PC-3 (cell line): ENCODE results near the gene NXPE2. TPM values are rescaled to one million over a fixed set of nuclear protein-coding genes. Genes with fewer than 3 reads are reported as not detected.

Source experiments
- ATAC-seq: fragments of 200-7000 bp; cut with Tn5 transposase; 2 replicates; pipeline ENCODE4 v1.9.1; 2020; ENCODE audit warnings: mild to moderate bottlenecking, moderate library complexity
- BruUV-seq: library from RNA; stranded (reverse); fragments of 400-500 nt; replicated peaks from 2 replicates; lab custom pipeline; 2021; lab: Mats Ljungman, UMichigan
- CTCF ChIA-PET: fragments of 300-600 bp; sonication (Branson Sonifier 250); formaldehyde crosslinking; loops from one replicate; lab custom pipeline; 2022; ENCODE audit warnings: antibody characterized with exemption; lab: Charles Lee
- POLR2A ChIA-PET: fragments of 300-600 bp; sonication (Branson Sonifier 250); formaldehyde crosslinking; loops from one replicate; lab custom pipeline; 2022; ENCODE audit warnings: antibody characterized with exemption; ENCODE audit not compliant: unreplicated experiment; lab: Charles Lee
- DNase-seq: peaks from one replicate; pipeline ENCODE4 v3.0.0-alpha.2; 2015
- H2AFZ ChIP-seq: fragments of 300-600 bp; sonication (generic); 2 replicates; pipeline ENCODE4 v1.6.0; 2016; ENCODE audit warnings: antibody characterized with exemption, low read length
- H3F3A ChIP-seq: fragments of 300-600 bp; sonication (generic); one replicate; pipeline ENCODE4 v1.6.0; 2017; ENCODE audit warnings: antibody characterized with exemption, low read length, control low read depth, mild to moderate bottlenecking; ENCODE audit not compliant: unreplicated experiment
- H3K27ac ChIP-seq: fragments of 300-600 bp; sonication (generic); 2 replicates; pipeline ENCODE4 v1.5.1; 2016; ENCODE audit warnings: mild to moderate bottlenecking, low read length
- H3K27me3 ChIP-seq: fragments of 300-600 bp; sonication (generic); 2 replicates; pipeline ENCODE4 v1.6.1; 2016; ENCODE audit warnings: low read length, mixed read lengths
- H3K36me3 ChIP-seq: fragments of 300-600 bp; sonication (generic); 2 replicates; pipeline ENCODE4 v1.6.1; 2016; ENCODE audit warnings: low read depth, mixed run types, low read length, mixed read lengths
- H3K4me1 ChIP-seq: fragments of 300-600 bp; sonication (generic); 2 replicates; pipeline ENCODE4 v1.5.1; 2016; ENCODE audit warnings: low read length; ENCODE audit not compliant: insufficient read depth
- H3K4me2 ChIP-seq: fragments of 300-600 bp; sonication (generic); 2 replicates; pipeline ENCODE4 v1.6.0; 2016; ENCODE audit warnings: low read length
- H3K4me3 ChIP-seq: fragments of 300-600 bp; sonication (generic); 2 replicates; pipeline ENCODE4 v1.5.1; 2016; ENCODE audit warnings: mild to moderate bottlenecking, low read length, mixed read lengths
- H3K79me2 ChIP-seq: fragments of 300-600 bp; sonication (generic); 2 replicates; pipeline ENCODE4 v1.6.1; 2017; ENCODE audit warnings: low read length, mixed read lengths
- H3K9ac ChIP-seq: fragments of 300-600 bp; sonication (generic); 2 replicates; pipeline ENCODE4 v1.6.0; 2016; ENCODE audit warnings: mild to moderate bottlenecking, low read length
- H3K9me2 ChIP-seq: fragments of 300-600 bp; sonication (generic); replicated peaks from 2 replicates; pipeline ENCODE4 v1.6.1; 2016; ENCODE audit warnings: mixed run types, low read length, mixed read lengths
- H3K9me3 ChIP-seq: fragments of 300-600 bp; sonication (generic); 2 replicates; pipeline ENCODE4 v1.6.1; 2016; ENCODE audit warnings: low read length, mixed read lengths
- H4K20me1 ChIP-seq: fragments of 300-600 bp; sonication (generic); 2 replicates; pipeline ENCODE4 v1.6.1; 2016; ENCODE audit warnings: low read length, mixed read lengths
- EZH2 ChIP-seq: fragments of 300-600 bp; sonication (generic); IDR thresholded peaks from one replicate; pipeline ENCODE4 v1.6.1; 2017; ENCODE audit warnings: antibody characterized with exemption, mild to moderate bottlenecking, low read length; ENCODE audit not compliant: unreplicated experiment
- EZH2phosphoT487 ChIP-seq: fragments of 300-600 bp; sonication (generic); IDR thresholded peaks from 2 replicates; pipeline ENCODE4 v1.6.1; 2018; ENCODE audit warnings: mild to moderate bottlenecking, antibody characterized with exemption, low read length, borderline replicate concordance
- intact Hi-C: fragments of 100-400 bp; cut with micrococcal nuclease; formaldehyde crosslinking; loops from 2 replicates; pipeline ENCODE4 v1.9.0; 2023
- total RNA-seq: library from RNA; depleted of rRNA; stranded (reverse); fragments of >200 nt; gene quantifications from 2 replicates; pipeline ENCODE4 v1.2.3, GENCODE V29; 2014
- TF ChIP-seq, protein P1 (sequence below): fragments of 300-600 bp; sonication (generic); conservative IDR thresholded peaks from 2 replicates; pipeline ENCODE4 v1.5.1; 2017; ENCODE audit warnings: antibody characterized with exemption, low read depth, mild to moderate bottlenecking, low read length

Gene NXPE2
- total RNA-seq, 1 experiment from 2014 or later = not detected

DNA sequence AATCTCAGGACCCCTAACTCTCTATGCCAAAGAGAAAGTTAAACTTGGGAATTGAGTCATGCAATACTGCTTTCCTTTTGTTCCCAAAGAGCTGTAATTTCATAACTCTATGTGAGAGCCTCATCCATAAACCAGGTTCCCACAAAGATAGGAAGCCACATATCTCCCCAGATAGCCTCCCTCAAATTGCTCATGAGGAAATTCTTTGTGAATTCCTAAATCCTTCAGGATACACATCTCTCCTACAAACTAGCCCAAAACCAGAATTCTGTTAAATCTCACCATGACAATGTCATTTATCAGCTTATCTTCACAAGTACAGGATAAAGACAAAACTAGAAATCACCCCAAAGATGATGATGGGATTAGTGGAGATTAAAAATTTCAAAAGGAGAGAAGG, 4.7 kb upstream of the NXPE2 start:
- Histone ChIP-seq H3K4me2 (no peak overlapping the region), H4K20me1 (no peaks in the 10 kb centered on the region), H3K79me2 (no peaks in the 10 kb centered on the region), H3K4me3 (no peak overlapping the region), H3F3A (no peaks in the 10 kb centered on the region), H3K9me2 (no peaks in the 10 kb centered on the region), H3K27me3 (no peaks in the 10 kb centered on the region), H3K27ac (no peak overlapping the region), H3K36me3 (no peaks in the 10 kb centered on the region), H3K9me3 (0 out of 2 replicates have a peak, but pooled peaks cover 4% of the 10 kb centered on the region), H3K9ac (no peak overlapping the region), H3K4me1 (peaks cover 9% of the 10 kb centered on the region), H2AFZ (no peak overlapping the region)
- intact Hi-C loops = no loop called here
- POLR2A ChIA-PET = no interaction called here
- CTCF ChIA-PET = no interaction called here
- BruUV-seq = no TSS peak
- no peak for ATAC-seq
- TF ChIP-seq EZH2phosphoT487 = no peak
- TF ChIP-seq, protein P1, sequence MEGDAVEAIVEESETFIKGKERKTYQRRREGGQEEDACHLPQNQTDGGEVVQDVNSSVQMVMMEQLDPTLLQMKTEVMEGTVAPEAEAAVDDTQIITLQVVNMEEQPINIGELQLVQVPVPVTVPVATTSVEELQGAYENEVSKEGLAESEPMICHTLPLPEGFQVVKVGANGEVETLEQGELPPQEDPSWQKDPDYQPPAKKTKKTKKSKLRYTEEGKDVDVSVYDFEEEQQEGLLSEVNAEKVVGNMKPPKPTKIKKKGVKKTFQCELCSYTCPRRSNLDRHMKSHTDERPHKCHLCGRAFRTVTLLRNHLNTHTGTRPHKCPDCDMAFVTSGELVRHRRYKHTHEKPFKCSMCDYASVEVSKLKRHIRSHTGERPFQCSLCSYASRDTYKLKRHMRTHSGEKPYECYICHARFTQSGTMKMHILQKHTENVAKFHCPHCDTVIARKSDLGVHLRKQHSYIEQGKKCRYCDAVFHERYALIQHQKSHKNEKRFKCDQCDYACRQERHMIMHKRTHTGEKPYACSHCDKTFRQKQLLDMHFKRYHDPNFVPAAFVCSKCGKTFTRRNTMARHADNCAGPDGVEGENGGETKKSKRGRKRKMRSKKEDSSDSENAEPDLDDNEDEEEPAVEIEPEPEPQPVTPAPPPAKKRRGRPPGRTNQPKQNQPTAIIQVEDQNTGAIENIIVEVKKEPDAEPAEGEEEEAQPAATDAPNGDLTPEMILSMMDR = no peak
- no peak for DNase-seq

DNA sequence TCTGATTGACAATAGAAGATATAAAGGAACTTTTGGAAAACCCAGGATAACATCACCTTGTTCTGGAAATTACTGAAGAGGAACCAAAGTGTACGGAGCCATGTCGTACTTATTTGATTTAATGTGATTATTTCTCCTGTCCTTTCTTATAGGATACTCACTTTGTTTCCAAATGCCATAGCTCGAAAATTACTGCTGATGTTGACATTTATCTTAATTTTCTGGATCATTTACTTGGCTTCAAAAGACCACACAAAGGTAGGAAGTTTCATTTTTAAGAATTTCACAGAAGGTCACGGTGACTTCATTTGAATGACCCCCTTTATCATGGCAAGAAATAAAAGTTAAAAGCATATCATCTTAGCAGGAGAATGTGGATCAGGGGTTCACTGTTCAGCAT, 1.2 kb downstream of the NXPE2 start:
- no peaks in the 10 kb centered on the region for H3K27me3 ChIP-seq
- no peaks in the 10 kb centered on the region for H3K9me2 ChIP-seq
- intact Hi-C loops = no loop called here
- CTCF ChIA-PET = no interaction called here
- no peak overlapping the region for H3K4me2 ChIP-seq
- no peaks in the 10 kb centered on the region for H3K79me2 ChIP-seq
- H3K4me1 ChIP-seq = peaks cover 9% of the 10 kb centered on the region
- DNase-seq (no peak), ATAC-seq (no peak)
- POLR2A ChIA-PET = no interaction called here
- no TSS peak for BruUV-seq
- no peak for TF ChIP-seq EZH2phosphoT487
- TF ChIP-seq, protein P1 = no peak
- no peak for TF ChIP-seq EZH2
- H3K4me3 ChIP-seq = no peak overlapping the region
- H3F3A ChIP-seq = no peaks in the 10 kb centered on the region
- no peak overlapping the region for H2AFZ ChIP-seq
- H3K9me3 ChIP-seq = peaks cover 16% of the 10 kb centered on the region
- no peak overlapping the region for H3K9ac ChIP-seq
- H3K36me3 ChIP-seq = no peaks in the 10 kb centered on the region
- no peak overlapping the region for H3K27ac ChIP-seq
- H4K20me1 ChIP-seq = no peaks in the 10 kb centered on the region

DNA sequence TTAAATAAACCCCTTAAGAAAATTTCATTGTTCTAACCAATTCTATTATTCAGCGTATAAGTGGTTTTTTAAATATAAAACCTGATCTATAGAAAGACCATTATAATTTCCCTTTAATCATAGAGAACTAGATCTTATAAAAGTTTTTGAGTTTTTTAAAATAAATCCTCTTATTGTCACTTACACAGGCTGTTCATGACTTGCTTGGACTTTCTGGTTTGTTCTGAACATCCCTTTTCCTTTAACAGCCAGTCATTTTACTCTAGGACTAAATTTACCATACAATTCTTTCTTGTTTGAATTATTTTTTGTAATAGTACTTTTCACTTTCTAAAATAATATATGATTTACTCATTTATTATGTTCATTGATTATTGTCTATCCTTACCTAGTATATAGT, 4.7 kb downstream of the NXPE2 start:
- Histone ChIP-seq H3F3A (no peaks in the 10 kb centered on the region), H3K79me2 (no peaks in the 10 kb centered on the region), H3K9me2 (no peaks in the 10 kb centered on the region), H3K4me1 (peaks cover 5% of the 10 kb centered on the region; the same call in 1 of the 2 replicates), H3K4me2 (no peak overlapping the region), H3K9ac (no peak overlapping the region), H3K9me3 (peaks cover 20% of the 10 kb centered on the region), H2AFZ (no peak overlapping the region), H3K36me3 (no peaks in the 10 kb centered on the region), H3K4me3 (no peak overlapping the region), H3K27ac (no peak overlapping the region), H3K27me3 (no peaks in the 10 kb centered on the region), H4K20me1 (no peaks in the 10 kb centered on the region)
- POLR2A ChIA-PET = no interaction called here
- CTCF ChIA-PET = no interaction called here
- no peak for ATAC-seq
- peak; percentile 6 for DNase-seq
- intact Hi-C loops = no loop called here
- no TSS peak for BruUV-seq
- TF ChIP-seq EZH2phosphoT487 = no peak
- TF ChIP-seq, protein P1 = no peak
- TF ChIP-seq EZH2 = no peak
